Calu3 (cell line): Measurements from ENCODE around the gene FAM9C. TPM values are rescaled to one million over a fixed set of nuclear protein-coding genes. Genes with fewer than 3 reads are reported as not detected.

Experiments
- BruUV-seq: library from RNA; stranded (reverse); fragments of 400-500 nt; replicated peaks from 2 replicates; lab custom pipeline; 2021; lab: Mats Ljungman, UMichigan
- CTCF ChIA-PET: fragments of 300-600 bp; sonication (Branson Sonifier 250); formaldehyde crosslinking; loops from one replicate; lab custom pipeline; 2022; ENCODE audit warnings: antibody characterized with exemption; lab: Charles Lee
- DNase-seq: peaks from one replicate; pipeline ENCODE4 v3.0.0; 2022
- H3K27ac Mint-ChIP-seq: one replicate; pipeline ENCODE4 v1.8.0; 2022; ENCODE audit warnings: mixed read lengths; ENCODE audit not compliant: unreplicated experiment
- H3K27me3 Mint-ChIP-seq: one replicate; pipeline ENCODE4 v1.8.0; 2022; ENCODE audit warnings: mixed read lengths; ENCODE audit not compliant: unreplicated experiment
- H3K36me3 Mint-ChIP-seq: one replicate; pipeline ENCODE4 v1.8.0; 2022; ENCODE audit warnings: mild to moderate bottlenecking, moderate library complexity, mixed read lengths; ENCODE audit not compliant: insufficient read depth, unreplicated experiment
- H3K4me1 Mint-ChIP-seq: one replicate; pipeline ENCODE4 v1.8.0; 2022; ENCODE audit warnings: mild to moderate bottlenecking, low read depth, mixed read lengths; ENCODE audit not compliant: unreplicated experiment
- H3K4me3 Mint-ChIP-seq: one replicate; pipeline ENCODE4 v1.8.0; 2022; ENCODE audit warnings: mild to moderate bottlenecking, low read depth, moderate library complexity, mixed read lengths; ENCODE audit not compliant: unreplicated experiment
- H3K9me3 Mint-ChIP-seq: one replicate; pipeline ENCODE4 v1.8.0; 2022; ENCODE audit warnings: low read depth, mixed read lengths; ENCODE audit not compliant: unreplicated experiment
- CTCF ChIP-seq: fragments of 200-600 bp; IDR thresholded peaks from one replicate; pipeline ENCODE4 v1.8.0; 2022; ENCODE audit warnings: antibody characterized with exemption; ENCODE audit not compliant: unreplicated experiment
- intact Hi-C: fragments of 100-400 bp; cut with micrococcal nuclease; formaldehyde crosslinking; loops from one replicate; pipeline ENCODE4 v1.10.0; 2022; ENCODE audit not compliant: unreplicated experiment
- total RNA-seq: library from RNA; stranded (reverse); gene quantifications from 2 replicates; pipeline ENCODE4 v1.2.3, GENCODE V29; 2022

Gene FAM9C
- total RNA-seq, 1 experiment from 2014 or later: not detected

- H3K4me3 Mint-ChIP-seq: peak overlapping the region; percentile 32
- intact Hi-C loops: no loop called here
- peak overlapping the region; percentile 86 for H3K27ac Mint-ChIP-seq
- H3K27me3 Mint-ChIP-seq: no peaks in the 10 kb centered on the region
- CTCF ChIA-PET: no interaction called here
- peaks cover 51% of the 10 kb centered on the region for H3K4me1 Mint-ChIP-seq
- BruUV-seq: no TSS peak
- H3K36me3 Mint-ChIP-seq: peaks cover 13% of the 10 kb centered on the region
- DNase-seq: peak; percentile 28
- no peak for TF ChIP-seq CTCF
- H3K9me3 Mint-ChIP-seq: no peaks in the 10 kb centered on the region
Observed at GRCh38 chrX:13078739-13079444, 34.5 kb upstream of the FAM9C start.

- Mint-ChIP-seq H3K4me3 (no peak overlapping the region), H3K27me3 (no peaks in the 10 kb centered on the region), H3K4me1 (peaks cover 45% of the 10 kb centered on the region), H3K9me3 (no peaks in the 10 kb centered on the region), H3K27ac (no peak overlapping the region), H3K36me3 (peaks cover 13% of the 10 kb centered on the region)
- TF ChIP-seq CTCF: no peak
- no TSS peak for BruUV-seq
- CTCF ChIA-PET: interaction anchor here (0.7 to 1.9 kb wide), 4 partner anchors 10 to 364 kb away, joined by 3 to 4 read pairs (median 4); no protein-coding TSS in a partner anchor
- no peak for DNase-seq
- intact Hi-C loops: no loop called here
Observed at GRCh38 chrX:13077168-13077567, 32.7 kb upstream of the FAM9C start.

GRCh38 chrX:13076176-13076961 is 31.9 kb upstream of the FAM9C start:
- intact Hi-C loops: no loop called here
- peak overlapping the region; percentile 39 for H3K27ac Mint-ChIP-seq
- peaks cover 37% of the 10 kb centered on the region for H3K4me1 Mint-ChIP-seq
- no TSS peak for BruUV-seq
- H3K4me3 Mint-ChIP-seq: no peak overlapping the region
- peaks cover 13% of the 10 kb centered on the region for H3K36me3 Mint-ChIP-seq
- H3K27me3 Mint-ChIP-seq: no peaks in the 10 kb centered on the region
- H3K9me3 Mint-ChIP-seq: no peaks in the 10 kb centered on the region
- CTCF ChIA-PET: interaction anchor here (1.1 to 1.9 kb wide), 3 partner anchors 11 to 104 kb away, joined by 3 to 4 read pairs (median 3); no protein-coding TSS in a partner anchor
- DNase-seq: no peak
- TF ChIP-seq CTCF: no peak

GRCh38 chrX:13074297-13075262 is 30.2 kb upstream of the FAM9C start:
- peaks cover 13% of the 10 kb centered on the region for H3K36me3 Mint-ChIP-seq
- no peak for DNase-seq
- no peaks in the 10 kb centered on the region for H3K27me3 Mint-ChIP-seq
- CTCF ChIA-PET: no interaction called here
- H3K27ac Mint-ChIP-seq: no peak overlapping the region
- no peaks in the 10 kb centered on the region for H3K9me3 Mint-ChIP-seq
- H3K4me3 Mint-ChIP-seq: no peak overlapping the region
- intact Hi-C loops: no loop called here
- TF ChIP-seq CTCF: no peak
- BruUV-seq: no TSS peak
- peaks cover 19% of the 10 kb centered on the region for H3K4me1 Mint-ChIP-seq
